Transverse colon (tissue), 4 donors: Measurements from ENCODE around the gene RESP18.

Source experiments
- EP300 ChIP-seq: sonication (generic); formaldehyde crosslinking; IDR thresholded peaks from one replicate; pipeline ENCODE4 v1.6.1; 2017; ENCODE audit warnings: antibody characterized with exemption, low read depth
- POLR2A ChIP-seq: fragments of 450-650 bp; IDR thresholded peaks from one replicate; pipeline ENCODE4 v1.6.1; 2016; ENCODE audit warnings: antibody characterized with exemption, mild to moderate bottlenecking, moderate library complexity
- POLR2AphosphoS5 ChIP-seq, 3 donors: sonication (generic); formaldehyde crosslinking; IDR thresholded peaks; one replicate each; pipeline ENCODE4 v1.6.1; 2016; ENCODE audit warnings: antibody characterized with exemption in 3 of 3
- TF ChIP-seq, protein P1 (sequence below), 5 experiments: fragments of 200-600 bp in 3 of 5; fragments of 450-650 bp in 2 of 5; sonication (generic) in 3 of 5; IDR thresholded peaks; 1 replicate in 2 of 5; 2 replicates in 3 of 5; pipeline ENCODE4 v1.5.1; 2016 to 2017; ENCODE audit warnings: antibody characterized with exemption in 5 of 5, inconsistent platforms in 3 of 5, mild to moderate bottlenecking in 2 of 5, moderate library complexity in 1 of 5

DNA sequence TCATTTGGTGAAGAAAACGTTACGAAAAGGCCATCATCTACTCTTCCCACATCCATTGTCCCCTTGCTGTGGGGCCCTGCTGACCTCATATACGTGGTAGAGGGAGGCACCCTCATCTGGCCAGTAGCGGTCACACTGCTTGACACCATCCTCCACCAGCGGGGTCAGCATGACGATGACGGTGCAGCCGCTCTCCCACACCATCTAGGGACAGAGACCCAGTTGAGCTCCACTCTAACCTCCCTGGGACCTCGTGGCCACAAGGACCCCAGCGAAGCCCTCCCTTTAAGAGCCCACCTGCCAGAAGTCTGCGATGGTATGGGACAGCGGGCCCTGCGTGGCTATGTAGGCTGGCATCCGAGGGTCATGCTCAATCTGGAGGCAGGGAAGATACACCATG is 36.4 kb downstream of the RESP18 start:
- TF ChIP-seq POLR2AphosphoS5 (IDR thresholded peaks at IDR 0.05) (no peak), POLR2A (no peak), EP300 (no peak)
- TF ChIP-seq, protein P1, sequence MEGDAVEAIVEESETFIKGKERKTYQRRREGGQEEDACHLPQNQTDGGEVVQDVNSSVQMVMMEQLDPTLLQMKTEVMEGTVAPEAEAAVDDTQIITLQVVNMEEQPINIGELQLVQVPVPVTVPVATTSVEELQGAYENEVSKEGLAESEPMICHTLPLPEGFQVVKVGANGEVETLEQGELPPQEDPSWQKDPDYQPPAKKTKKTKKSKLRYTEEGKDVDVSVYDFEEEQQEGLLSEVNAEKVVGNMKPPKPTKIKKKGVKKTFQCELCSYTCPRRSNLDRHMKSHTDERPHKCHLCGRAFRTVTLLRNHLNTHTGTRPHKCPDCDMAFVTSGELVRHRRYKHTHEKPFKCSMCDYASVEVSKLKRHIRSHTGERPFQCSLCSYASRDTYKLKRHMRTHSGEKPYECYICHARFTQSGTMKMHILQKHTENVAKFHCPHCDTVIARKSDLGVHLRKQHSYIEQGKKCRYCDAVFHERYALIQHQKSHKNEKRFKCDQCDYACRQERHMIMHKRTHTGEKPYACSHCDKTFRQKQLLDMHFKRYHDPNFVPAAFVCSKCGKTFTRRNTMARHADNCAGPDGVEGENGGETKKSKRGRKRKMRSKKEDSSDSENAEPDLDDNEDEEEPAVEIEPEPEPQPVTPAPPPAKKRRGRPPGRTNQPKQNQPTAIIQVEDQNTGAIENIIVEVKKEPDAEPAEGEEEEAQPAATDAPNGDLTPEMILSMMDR (IDR thresholded peaks at IDR 0.05) = no peak
